NCI-H1105 (cell line): ENCODE measurements around the gene C9orf50.
"Not testable (repeated sequence)": the region's sequence is repeated elsewhere in the genome, so short reads cannot be mapped to it uniquely, and the experiment has no call there.

Source experiments
- DNase-seq: peaks from one replicate; lab custom pipeline; 2025; lab: John Stamatoyannopoulos, UW

The C9orf50 gene, protein sequence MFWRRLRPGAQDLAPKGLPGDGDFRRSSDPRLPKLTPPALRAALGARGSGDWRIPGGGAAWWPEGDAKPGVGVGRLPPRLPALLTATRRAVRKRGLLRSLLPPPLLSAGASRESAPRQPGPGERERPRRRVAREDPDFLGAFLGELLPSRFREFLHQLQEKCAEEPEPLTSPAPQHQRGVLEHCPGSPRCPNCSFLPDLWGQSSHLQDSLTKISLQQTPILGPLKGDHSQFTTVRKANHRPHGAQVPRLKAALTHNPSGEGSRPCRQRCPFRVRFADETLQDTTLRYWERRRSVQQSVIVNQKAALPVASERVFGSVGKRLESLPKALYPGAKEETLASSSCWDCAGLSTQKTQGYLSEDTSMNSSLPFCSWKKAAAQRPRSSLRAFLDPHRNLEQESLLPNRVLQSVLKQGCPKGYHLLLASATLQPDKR

DNA sequence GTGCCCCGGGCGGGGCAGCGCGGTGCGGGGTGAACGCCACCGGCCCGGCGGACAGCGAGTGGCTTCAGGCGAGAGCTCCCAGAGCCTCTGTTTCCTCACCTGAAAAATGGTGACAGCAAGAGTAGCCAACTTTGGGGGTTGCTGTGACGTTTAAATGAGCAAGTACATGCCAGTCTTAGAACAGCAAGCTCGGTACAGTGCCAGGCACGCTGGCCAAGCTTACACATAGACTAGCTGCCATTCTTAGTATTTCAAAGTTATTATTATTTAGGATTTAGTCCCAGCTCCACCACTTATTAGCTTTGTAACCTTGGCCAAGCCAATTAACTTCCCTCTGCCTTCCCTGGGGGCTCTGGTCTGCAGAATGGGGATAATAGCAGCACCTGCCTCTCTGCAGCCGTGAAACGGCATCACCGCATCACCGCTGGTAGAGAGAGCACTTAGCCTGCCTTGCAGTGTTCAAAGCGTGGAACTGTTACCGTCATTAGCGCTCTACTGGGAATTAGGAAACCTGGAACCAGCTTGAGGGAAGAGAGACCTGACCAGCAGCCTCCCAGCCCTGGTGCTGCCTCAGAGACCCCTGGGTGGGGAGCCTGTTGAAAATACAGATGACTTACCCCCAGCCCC lies at the start of gene C9orf50:
Gene C9orf50, minus strand, starts transcription at position 433 of the 627 bp plus-strand sequence. CDS start 527 bp downstream, outside the sequence.
- DNase-seq = peak; percentile 49

DNA sequence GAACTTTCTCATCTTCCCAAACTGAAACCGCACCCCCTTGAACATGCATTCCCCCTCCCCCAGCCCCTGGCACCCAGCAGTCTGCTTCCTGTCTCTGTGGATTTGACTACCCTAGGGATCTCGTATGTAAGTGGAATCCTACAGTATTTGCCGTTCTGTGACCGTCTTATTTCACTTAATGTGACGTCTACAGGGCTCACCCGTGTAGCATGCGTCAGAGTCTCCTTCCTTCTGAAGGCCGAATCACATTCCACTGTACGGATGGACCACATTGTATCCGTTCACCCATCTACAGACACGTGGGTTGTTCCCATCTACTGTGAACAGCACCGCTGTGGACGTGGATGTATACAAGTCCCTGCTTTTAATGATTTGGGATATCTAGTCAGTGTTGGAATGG lies 49.0 kb upstream of the C9orf50 start:
- DNase-seq = no peak

DNA sequence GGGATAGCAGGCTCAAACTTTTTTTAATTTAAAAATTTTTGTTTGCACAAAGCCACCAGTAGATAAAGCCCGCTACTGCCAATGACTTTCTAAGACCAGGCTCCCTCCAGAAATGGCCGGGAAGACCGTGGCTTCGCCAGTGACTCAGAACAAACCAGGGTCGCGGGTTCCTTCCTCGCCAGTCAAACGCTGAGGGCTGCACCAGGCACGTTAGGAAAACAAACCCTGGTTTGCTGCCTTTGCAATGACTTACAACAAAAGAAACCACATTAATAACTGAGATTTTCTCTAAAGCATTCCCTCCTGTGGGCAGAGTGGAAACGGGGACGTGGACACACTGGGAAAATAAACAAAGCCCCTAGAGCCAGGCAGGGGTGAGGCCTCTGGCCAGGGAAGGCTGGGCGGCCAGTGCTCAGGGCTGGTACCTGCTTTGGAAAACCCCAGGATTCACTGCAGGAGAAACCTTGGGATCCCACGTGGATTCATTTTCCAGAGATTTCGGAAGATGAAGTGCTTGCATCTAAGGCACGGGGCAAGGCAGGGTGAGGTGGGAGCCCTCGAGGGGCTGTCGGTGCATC lies 48.3 kb upstream of the C9orf50 start:
- no peak for DNase-seq

DNA sequence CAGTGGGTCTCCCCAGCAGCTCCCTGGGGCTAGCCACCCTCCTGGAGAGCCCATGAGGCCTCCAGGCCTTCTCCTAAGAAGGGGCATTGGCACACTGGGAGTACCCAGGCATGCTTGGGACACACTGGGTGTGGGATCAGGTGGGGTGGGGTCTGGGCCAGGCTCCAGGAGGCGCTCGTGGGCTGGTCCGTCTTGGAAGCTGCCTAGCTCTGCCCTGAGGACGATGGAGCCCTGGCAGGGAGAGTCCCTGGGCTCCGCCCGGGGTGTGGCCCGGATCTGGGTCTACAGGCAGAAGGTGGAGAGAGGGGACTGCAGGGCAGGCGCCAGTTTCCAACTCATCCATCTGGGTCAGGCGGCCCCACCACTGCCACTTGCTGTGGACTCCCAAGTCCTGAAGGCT lies 46.9 kb upstream of the C9orf50 start:
- DNase-seq = no peak

DNA sequence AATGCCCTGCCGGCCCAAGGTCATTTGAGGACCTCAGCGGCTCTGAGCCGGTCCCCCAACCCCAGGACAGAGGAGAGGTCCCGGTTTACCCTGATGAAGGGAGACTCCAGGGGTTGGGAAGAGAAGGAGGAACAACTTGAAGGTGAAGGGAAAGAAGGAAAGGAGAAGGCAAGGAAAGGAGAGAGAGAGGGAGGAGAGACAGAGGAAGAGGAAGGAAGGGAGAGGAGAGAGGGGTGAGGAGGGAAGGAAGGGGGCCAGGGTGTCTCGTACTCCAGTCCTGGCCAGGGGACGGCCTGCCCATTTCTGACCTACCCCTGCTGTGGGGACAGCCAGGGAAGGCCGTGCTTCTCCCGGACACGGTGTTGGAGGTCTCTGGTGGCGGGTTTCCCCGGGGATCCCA lies 46.5 kb upstream of the C9orf50 start:
- no peak for DNase-seq

DNA sequence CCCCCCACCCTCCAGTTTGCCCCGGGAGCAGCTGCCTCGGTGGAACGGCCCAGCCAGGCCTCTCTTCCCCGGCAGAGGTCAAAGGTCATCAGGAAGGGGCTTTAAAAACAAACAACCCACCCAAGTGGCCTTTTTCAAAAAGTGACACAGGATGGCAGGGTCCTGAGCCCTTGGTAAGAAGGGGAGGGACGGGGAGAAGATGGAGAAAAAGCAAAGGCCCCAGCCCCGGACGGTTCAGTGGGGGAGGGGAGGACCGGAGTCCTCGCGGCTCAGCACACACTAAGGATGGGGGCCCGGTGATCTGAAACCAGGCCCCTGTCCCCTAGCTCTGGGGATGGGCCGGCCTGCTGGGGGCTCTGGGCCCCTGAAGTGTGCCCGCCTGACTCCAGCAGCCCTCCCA lies 45.7 kb upstream of the C9orf50 start:
- DNase-seq = no peak

DNA sequence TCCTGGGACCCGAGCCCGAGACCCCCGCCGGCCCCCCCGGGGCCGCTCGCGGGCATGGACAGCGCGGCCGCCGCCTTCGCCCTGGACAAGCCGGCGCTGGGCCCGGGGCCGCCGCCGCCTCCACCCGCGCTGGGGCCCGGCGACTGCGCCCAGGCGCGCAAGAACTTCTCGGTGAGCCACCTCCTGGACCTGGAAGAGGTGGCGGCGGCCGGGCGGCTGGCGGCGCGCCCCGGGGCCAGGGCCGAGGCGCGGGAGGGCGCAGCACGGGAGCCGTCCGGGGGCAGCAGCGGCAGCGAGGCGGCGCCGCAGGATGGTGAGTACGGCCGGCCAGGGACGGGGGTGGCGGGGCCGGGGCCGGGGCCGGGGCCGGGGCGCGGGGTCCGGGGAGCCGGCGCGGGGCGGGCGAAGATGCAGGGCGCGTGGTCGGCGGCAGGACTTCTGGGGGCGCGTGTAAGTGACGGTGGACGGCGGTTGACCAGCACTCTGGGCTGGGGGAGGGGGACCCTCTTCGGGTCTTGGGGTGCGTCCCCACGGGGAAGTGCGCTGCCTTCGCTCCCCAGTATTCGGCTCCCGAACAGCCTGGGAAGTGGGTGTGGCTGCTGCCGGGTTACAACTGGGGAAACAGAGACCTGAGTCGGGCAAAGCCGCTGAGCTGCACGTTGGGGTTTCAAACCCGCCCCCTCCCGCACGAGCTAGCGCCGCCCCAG lies 45.1 kb upstream of the C9orf50 start:
- no peak for DNase-seq

DNA sequence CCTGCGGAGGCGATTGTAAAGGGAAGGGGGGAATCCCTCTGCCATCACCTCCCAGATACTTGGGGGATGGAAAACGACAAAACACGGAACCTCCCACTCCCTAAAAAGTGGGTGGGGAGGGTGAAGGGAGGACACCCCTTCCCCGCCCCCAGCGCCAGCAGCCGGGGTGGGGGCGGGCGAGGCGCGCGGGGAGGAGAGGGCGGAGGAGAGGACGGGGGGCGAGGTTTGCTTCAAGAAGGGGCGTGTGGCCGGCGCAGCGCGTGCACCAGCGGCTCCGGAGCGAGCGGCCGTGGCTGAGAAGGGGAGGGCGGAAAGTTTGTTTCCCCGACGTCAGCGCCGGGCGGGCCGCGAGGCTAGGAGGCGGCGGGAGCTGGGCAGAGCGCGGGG lies 44.5 kb upstream of the C9orf50 start, which contains the start of gene PRRX2:
Gene PRRX2, plus strand, starts transcription at position 259 of the 387 bp plus-strand sequence. CDS start 221 bp downstream, outside the sequence.
- DNase-seq = no peak

DNA sequence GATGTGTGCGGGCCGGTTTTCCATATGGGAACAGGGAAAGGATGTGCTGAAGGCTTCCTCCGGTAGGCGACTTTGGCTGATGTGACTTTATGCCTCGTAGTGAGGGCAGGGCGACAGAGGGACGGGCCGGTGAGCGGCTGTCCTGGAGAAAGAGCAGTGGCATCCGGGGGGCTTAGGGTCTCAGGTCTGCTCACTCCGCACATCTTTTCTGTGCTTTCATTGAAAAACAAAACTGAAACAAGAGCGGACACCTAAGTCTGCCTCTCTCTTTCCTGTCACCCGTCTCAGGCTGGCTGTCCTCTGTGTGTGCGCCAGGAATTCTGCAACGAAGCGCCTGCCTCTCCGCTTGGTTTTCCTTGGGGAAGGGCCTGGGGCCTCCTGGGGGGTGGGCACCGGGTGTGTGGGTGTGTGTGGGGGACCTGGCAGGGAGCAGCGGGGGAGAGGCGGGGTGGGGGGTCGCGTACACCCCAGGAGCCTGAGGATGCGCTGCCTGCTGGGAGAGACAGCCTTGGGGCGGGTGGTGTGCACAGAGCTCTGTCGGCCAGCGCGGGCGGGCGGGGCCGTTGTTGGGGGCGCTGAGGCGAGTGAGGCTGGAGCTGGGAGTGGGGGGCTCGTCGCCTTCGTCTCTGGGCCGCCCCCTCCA lies 44.0 kb upstream of the C9orf50 start:
- no peak for DNase-seq

DNA sequence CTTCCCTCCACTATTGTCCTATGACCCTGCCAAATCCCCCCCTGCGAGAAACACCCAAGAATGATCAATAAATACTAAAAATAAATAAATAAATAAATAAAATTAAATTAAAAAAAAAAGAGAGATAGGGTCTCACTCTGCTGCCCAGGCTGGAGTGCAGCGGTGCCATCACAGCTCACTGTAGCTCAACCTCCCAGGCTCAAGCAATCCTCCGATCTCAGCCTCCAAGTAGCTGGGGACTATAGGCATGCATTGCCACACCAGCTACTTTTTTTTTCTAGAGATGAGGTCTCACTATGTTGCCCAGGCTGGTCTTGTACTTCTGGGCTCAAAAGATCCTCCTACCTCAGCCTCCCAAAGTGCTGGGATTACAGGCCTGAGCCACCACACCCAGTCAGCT lies 41.3 kb upstream of the C9orf50 start:
- DNase-seq = not testable (repeated sequence)

DNA sequence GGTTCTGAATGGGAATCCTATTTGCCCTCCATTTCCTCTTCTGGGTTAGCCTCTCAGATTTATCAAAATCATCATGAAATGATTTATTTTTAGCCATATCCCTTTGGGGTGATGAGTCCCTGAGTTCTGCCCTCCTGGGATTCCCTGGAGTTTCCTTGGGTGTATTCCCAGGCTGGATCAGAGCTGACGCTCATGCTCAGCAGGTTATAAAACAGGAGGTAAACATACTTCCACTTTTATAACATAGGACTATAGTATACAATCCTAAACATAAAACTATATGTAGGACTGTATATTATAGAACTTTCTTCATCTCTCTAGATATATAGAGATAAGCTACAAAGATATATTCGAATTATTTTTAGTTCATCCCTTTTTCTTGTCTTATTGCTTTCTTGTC lies 40.1 kb upstream of the C9orf50 start:
- DNase-seq = no peak

DNA sequence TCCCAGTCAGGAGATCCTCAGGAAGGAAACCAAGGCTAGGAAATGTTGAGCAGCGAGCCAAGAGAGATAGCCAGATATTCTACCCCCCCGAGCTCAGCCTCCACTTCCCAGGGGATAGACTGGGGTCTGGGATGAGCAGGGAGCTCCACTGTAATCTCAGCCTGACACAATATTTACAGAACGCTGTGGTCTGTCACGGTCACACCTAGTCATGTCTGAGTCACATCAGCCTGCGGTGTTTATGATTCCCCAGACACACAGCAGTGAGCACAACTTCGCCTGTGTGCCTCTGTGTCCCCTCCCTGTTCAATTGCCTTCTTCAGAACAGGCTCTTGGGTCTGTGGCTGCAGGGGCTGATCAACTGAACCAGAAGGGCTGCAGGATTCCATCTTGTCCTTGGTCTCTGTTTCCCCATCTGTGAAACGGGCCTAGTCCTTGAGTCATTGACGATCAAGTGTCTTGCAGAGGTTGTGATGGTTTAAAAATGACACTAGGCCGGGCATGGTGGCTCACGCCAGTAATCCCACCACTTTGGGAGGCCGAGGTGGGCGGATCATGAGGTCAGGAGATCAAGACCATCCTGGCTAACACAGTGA lies 36.0 kb upstream of the C9orf50 start:
- DNase-seq = no peak

DNA sequence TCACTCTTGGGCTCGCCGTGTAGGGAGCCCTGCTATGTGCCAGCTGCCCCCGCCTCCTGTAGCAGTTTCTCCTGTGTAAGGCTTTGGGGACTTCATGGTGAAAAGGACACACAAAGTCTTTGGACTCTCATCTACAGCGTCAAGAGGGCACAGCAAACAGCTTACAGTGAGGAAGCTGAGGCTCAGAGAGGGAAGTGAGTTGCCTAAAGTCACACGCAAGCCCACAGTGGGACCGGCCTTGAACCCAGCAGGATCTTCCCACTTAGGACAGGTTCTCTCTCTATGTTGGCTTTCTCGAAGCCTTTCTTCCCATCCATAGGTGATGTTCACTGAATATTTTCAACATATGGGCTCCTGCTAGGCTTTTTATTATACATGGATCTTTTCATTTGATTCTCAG lies 34.8 kb upstream of the C9orf50 start:
- no peak for DNase-seq

DNA sequence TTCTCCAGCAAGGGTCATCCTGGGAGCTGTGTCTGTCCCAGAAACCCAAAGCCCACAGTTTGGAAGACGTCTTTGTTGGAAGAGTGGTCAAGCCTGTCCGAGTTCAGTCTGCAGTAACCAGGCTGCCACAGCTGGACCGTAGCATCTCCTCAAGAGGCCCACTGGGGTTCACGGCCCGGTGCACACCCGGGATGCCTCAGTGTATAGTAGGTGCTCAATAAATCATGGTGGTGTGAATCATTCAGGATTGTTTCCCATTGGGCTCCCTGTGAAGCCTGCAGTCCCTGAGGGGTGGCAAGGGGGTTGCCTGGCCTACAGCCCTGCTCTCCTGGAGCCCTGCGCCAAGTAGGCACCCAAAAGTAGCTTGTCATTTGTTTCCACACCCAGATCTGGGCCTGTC lies 34.3 kb upstream of the C9orf50 start:
- no peak for DNase-seq

DNA sequence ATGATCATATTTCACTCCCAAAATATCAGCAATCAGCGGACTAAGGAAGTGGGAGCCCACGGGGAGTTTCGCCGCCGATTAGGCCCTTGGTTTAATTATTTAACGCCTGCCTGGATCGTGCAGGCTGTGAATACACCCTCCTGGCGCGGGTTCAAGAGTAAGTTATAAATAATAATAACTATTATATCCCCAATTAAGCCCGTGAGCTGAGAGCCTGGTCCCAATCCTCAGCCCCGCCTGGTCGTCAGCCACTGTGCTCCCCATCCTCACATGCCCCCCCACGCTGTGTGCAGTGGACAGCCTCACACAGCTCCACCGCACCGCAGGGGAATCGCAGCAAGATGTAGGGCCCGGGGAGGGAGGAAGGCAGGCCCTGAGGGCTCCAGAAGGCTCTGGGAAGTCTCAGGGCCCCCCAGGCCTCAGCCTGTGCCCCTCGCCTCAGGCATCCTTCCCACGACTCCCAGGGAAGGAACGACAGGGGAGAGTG lies 33.7 kb upstream of the C9orf50 start:
- no peak for DNase-seq

DNA sequence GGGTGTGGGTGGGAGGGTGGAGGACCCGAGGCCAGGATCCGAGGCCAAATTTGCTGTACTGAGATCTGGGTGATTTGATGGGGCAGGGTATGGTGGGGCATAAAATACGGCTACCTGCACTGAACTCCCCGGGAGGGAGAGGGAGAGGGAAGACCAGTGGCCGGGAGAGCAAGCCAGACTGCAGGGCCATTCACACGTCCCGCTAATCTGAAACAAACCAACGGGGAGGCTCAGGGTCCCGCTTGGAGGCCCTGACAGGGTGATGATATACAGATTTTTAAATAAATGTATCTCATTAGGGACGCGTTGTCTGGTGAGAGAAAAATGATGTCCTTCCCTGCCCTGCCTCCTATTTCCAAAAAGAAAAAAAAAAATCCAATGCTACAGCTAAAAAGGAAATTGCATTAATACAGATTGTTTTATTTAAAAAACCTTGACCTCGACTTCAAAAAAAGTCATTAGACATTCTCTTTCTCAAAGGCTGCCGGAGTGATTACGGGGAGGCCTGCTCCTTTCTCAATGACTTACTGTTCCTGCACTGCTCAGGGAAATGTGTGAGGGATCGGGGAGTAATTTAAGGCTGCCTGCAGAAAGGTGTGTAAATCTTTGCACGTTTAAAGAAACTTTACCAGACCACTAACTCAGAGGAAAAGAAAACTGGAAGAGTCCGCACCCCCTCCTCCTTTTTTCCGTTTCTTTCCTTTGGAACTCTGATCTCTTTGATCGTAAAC lies 33.1 kb upstream of the C9orf50 start:
- DNase-seq = no peak

DNA sequence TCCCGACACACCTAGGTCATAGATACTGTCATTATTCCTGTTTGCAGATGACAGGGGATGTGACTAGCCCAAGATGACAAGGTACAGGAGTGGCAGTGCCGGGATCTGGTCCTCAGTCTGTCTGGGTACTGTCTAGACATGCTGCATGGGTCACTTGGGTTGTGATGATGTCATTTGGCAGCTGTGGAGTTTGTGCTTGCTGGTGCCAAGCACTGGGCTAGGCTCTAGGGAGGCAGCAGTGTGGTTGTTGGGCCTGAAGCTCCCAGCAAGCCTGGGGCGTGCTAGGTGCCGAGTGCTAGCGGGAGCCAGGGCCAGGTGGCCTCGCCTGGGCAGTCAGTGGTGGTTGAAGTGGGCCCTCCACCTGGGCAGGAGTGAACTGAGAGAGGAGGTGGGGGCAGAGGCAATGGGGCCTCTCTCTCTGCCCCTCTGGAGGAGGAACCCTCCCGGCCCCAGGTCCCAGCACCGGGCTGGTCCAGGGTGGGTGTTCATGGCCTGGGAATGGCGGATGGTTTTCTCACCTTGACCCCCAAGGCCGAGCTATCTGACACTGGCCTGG lies 29.9 kb upstream of the C9orf50 start:
- DNase-seq = no peak

DNA sequence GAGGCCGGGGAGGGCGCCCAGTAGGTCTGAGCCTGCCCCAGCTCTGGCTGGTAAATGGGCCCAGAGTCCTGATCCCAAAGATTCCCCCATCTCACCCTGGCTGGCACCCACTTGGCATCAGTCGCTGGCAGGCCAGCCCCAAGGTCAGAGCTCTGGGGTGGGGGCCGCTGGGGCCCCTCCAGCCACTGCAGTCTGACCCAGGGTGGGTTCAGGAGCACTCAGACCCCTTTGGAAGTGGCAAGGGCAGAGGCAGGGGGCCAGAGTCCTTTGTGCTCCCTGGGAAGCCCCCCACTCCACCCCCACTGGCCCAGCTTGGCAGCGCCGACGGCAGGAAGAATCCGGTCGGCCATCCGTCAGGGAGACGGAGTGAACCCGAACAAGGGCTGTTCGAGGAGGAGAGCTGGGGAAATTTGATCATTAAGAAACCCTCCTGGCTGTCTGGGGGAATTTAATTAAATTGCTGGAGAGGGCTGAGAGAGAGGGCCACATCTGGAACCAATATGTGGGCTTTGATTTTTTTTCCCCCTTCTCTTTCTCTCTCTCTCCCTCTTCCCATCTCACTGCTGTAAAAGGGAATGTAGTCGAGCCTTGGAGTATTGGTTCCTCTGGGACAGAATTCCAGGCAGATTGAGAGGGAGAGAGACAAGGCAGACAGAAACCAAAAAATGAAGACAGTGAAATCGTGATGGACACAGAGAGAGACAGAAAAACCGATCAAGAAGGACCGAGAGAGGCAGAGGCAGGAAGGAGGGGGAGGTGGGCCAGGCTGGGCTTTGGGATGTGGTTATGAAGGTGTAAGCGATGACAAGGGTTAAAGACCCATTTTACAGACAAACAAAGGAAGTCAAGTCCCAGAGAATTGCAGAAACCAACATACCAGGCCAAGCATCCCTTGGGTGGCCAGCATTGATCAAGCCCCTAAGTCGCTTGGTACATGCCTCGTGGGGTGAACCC lies 29.1 kb upstream of the C9orf50 start:
- no peak for DNase-seq

DNA sequence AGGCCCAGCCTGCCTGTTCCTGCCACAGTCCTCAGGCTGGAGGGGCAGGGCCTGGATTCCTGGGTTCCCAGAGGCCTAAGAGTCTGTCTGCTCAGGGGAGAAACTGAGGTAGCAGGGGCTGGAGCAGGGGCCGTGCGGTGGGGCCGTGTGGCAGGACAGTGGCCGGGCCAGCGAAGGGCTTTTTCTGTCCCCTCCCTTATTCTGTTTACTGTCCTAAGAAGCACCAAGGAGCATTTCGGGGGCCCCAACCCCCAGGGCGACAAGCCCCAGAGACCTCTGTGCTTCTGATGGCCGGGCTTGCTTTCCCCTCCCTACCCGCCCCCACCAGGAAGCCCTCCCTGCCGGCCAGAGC lies 27.8 kb upstream of the C9orf50 start:
- DNase-seq = no peak
